MM.1S (cell line): ENCODE measurements around the gene KCNK5.

Experiments
- DNase-seq: peaks from one replicate; pipeline ENCODE4 v3.0.0-alpha.2; 2015
- H2AFZ ChIP-seq: fragments of 300-600 bp; sonication (generic); 2 replicates; pipeline ENCODE4 v1.6.0; 2016; ENCODE audit warnings: antibody characterized with exemption, low read length
- H3F3A ChIP-seq: fragments of 300-600 bp; sonication (generic); 2 replicates; pipeline ENCODE4 v1.6.1; 2016; ENCODE audit warnings: mild to moderate bottlenecking, antibody characterized with exemption, low read length, moderate library complexity, mixed read lengths; ENCODE audit not compliant: insufficient read depth
- H3K27ac ChIP-seq: fragments of 300-600 bp; sonication (generic); 2 replicates; pipeline ENCODE4 v1.5.1; 2016; ENCODE audit warnings: mild to moderate bottlenecking, low read length
- H3K27me3 ChIP-seq: fragments of 300-600 bp; sonication (generic); replicated peaks from 2 replicates; pipeline ENCODE4 v1.6.0; 2016; ENCODE audit warnings: low read length; ENCODE audit not compliant: insufficient read depth
- H3K36me3 ChIP-seq: fragments of 300-600 bp; sonication (generic); replicated peaks from 2 replicates; pipeline ENCODE4 v1.6.1; 2016; ENCODE audit warnings: mild to moderate bottlenecking, low read length, mixed read lengths; ENCODE audit not compliant: insufficient read depth
- H3K4me1 ChIP-seq: fragments of 300-600 bp; sonication (generic); 2 replicates; pipeline ENCODE4 v1.6.1; 2016; ENCODE audit warnings: low read length, mixed read lengths
- H3K4me2 ChIP-seq: fragments of 300-600 bp; sonication (generic); 2 replicates; pipeline ENCODE4 v1.6.0; 2016; ENCODE audit warnings: low read depth, low read length
- H3K4me3 ChIP-seq: fragments of 300-600 bp; sonication (generic); 2 replicates; pipeline ENCODE4 v1.5.1; 2016; ENCODE audit warnings: low read length, mixed read lengths
- H3K79me2 ChIP-seq: fragments of 300-600 bp; sonication (generic); 2 replicates; pipeline ENCODE4 v1.6.1; 2016; ENCODE audit warnings: mixed run types, low read length, mixed read lengths
- H3K9ac ChIP-seq: fragments of 300-600 bp; sonication (generic); 2 replicates; pipeline ENCODE4 v1.6.1; 2016; ENCODE audit warnings: low read length, mixed read lengths
- H3K9me2 ChIP-seq: fragments of 300-600 bp; sonication (generic); replicated peaks from 2 replicates; pipeline ENCODE4 v1.6.1; 2016; ENCODE audit warnings: mild to moderate bottlenecking, low read length, mixed read lengths; ENCODE audit not compliant: insufficient read depth
- H3K9me3 ChIP-seq: fragments of 300-600 bp; sonication (generic); replicated peaks from 2 replicates; pipeline ENCODE4 v1.6.1; 2016; ENCODE audit warnings: mild to moderate bottlenecking, low read length, mixed read lengths; ENCODE audit not compliant: insufficient read depth
- H4K20me1 ChIP-seq: fragments of 300-600 bp; sonication (generic); 2 replicates; pipeline ENCODE4 v1.6.1; 2016; ENCODE audit warnings: mild to moderate bottlenecking, low read length, moderate library complexity, mixed read lengths; ENCODE audit not compliant: insufficient read depth
- CTCF ChIP-seq: fragments of 300-600 bp; sonication (generic); IDR thresholded peaks from 2 replicates; pipeline ENCODE4 v1.5.1; 2016; ENCODE audit warnings: antibody characterized with exemption, low read length, mixed read lengths
- EZH2 ChIP-seq: fragments of 300-600 bp; sonication (generic); optimal IDR thresholded peaks from 2 replicates; pipeline ENCODE3; 2017; ENCODE audit warnings: low read depth, mild to moderate bottlenecking, antibody characterized with exemption, low read length, mixed read lengths
- EZH2phosphoT487 ChIP-seq: fragments of 300-600 bp; sonication (generic); IDR thresholded peaks from 2 replicates; pipeline ENCODE4 v1.6.1; 2018; ENCODE audit warnings: antibody characterized with exemption, low read length

The KCNK5 gene

DNA sequence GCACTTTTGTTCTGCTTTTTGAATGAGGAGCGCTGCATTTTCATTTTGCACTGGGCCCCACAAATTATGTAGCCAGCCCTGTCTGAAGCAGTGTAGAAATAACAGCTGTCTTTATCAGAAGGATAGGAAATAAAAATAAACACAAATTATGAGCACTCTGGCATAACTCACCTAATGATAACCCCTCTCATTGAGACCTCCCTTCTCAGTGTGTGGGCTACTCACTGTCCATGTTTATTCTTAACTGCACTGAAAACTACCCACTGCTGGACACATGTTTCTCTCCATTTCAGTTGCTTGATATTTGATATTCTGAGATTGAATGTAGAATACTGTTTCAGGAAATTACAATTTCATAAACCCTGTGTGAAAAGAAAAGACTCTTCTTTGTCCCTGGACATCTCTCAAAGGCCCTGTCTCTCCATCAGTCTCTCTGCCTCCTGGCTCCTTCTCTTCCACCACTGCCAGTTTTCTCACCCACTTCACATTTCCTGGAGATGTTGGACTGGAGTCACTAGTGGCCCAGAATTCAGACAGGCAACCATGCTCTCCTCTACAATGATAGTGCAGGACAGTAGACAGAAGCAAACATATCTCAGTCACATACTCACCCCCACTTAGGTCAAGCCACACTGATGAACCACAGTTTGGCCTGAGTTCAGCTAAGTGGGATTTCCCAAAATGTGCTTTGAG lies 84.6 kb downstream of the KCNK5 start:
- no peaks in the 10 kb centered on the region for H3K27me3 ChIP-seq
- no peaks in the 10 kb centered on the region for H3F3A ChIP-seq
- H3K9ac ChIP-seq = no peak overlapping the region
- no peak overlapping the region for H2AFZ ChIP-seq
- H3K9me3 ChIP-seq = no peaks in the 10 kb centered on the region
- DNase-seq = no peak
- H3K9me2 ChIP-seq = no peaks in the 10 kb centered on the region
- TF ChIP-seq CTCF = no peak
- TF ChIP-seq EZH2phosphoT487 = no peak
- no peak overlapping the region for H3K4me3 ChIP-seq
- no peaks in the 10 kb centered on the region for H4K20me1 ChIP-seq
- no peak overlapping the region for H3K27ac ChIP-seq
- H3K36me3 ChIP-seq = no peaks in the 10 kb centered on the region
- no peaks in the 10 kb centered on the region for H3K79me2 ChIP-seq
- no peak overlapping the region for H3K4me2 ChIP-seq
- no peaks in the 10 kb centered on the region for H3K4me1 ChIP-seq

DNA sequence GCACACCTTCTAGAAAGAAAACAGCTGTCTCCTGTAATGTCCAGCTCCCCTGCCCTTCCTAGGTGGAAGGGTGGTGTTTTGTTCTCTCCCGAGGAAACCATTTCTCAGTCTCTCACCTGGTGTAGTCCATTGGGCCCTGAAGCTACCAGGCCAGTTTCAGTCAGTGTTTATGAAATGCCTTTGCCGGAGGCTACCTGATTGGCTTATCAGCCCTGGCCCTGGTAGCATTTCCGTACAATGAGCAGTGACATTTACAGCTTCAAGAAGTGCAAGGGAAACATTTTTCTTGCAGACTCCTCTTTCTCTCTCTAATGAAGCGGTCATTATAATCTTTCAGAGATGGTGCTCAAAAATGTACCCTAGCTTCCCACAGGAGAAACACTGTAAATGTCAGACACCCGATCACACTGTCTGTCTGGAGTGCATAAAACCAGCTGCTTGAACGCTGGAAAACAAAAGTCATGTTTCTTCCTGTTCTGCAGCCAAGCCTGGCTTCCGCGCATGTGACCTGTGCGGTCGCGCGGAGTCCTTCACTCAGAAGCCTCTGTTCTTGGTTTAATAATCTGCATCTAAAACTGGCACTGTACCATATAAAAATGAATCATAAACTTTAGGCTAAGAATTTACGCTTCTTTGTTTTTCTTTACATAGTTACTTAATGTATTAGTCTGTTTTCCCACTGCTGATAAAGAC lies 85.9 kb downstream of the KCNK5 start:
- H3K27me3 ChIP-seq = no peaks in the 10 kb centered on the region

GRCh38 chr6:39140556-39141167 lies 88.6 kb downstream of the KCNK5 start:
- Histone ChIP-seq H3K4me2 (no peak overlapping the region), H3K27me3 (no peaks in the 10 kb centered on the region), H3F3A (no peaks in the 10 kb centered on the region), H3K79me2 (no peaks in the 10 kb centered on the region), H4K20me1 (no peaks in the 10 kb centered on the region), H3K4me3 (no peak overlapping the region), H3K9me3 (no peaks in the 10 kb centered on the region), H3K4me1 (no peaks in the 10 kb centered on the region), H3K27ac (no peak overlapping the region), H3K36me3 (no peaks in the 10 kb centered on the region), H2AFZ (no peak overlapping the region), H3K9me2 (no peaks in the 10 kb centered on the region), H3K9ac (no peak overlapping the region)
- no peak for DNase-seq
- TF ChIP-seq EZH2 = no peak
- no peak for TF ChIP-seq CTCF
- no peak for TF ChIP-seq EZH2phosphoT487

More for the DNA sequence above, 85.9 kb downstream of the KCNK5 start:
- no peak for TF ChIP-seq CTCF
- no peak for TF ChIP-seq EZH2phosphoT487
- no peak for TF ChIP-seq EZH2
- Histone ChIP-seq H3K4me1 (no peaks in the 10 kb centered on the region), H2AFZ (no peak overlapping the region), H3K9ac (no peak overlapping the region), H4K20me1 (no peaks in the 10 kb centered on the region), H3K9me3 (no peaks in the 10 kb centered on the region), H3K36me3 (no peaks in the 10 kb centered on the region), H3F3A (no peaks in the 10 kb centered on the region), H3K27ac (no peak overlapping the region), H3K4me2 (no peak overlapping the region), H3K79me2 (no peaks in the 10 kb centered on the region), H3K9me2 (no peaks in the 10 kb centered on the region), H3K4me3 (no peak overlapping the region)
- no peak for DNase-seq
